Rectal smooth muscle tissue (tissue), 1 donor: ENCODE measurements around the gene CIB4.
A peak's percentile ranks its signal among the peaks of the same experiment; 100 is the strongest.

Source experiments
- H3K27ac ChIP-seq: one replicate; pipeline ENCODE4 v1.7.0; 2013; ENCODE audit warnings: low read depth, low read length, inconsistent platforms
- H3K27me3 ChIP-seq: one replicate; pipeline ENCODE4 v1.7.0; 2013; ENCODE audit warnings: low read length; ENCODE audit not compliant: control insufficient read depth, insufficient read depth
- H3K36me3 ChIP-seq: one replicate; pipeline ENCODE4 v1.7.0; 2013; ENCODE audit warnings: low read length; ENCODE audit not compliant: control insufficient read depth, insufficient read depth
- H3K4me1 ChIP-seq: one replicate; pipeline ENCODE4 v1.7.0; 2013; ENCODE audit warnings: low read length; ENCODE audit not compliant: control insufficient read depth, insufficient read depth
- H3K4me3 ChIP-seq: one replicate; pipeline ENCODE4 v1.7.0; 2013; ENCODE audit warnings: low read length
- H3K9ac ChIP-seq: one replicate; pipeline ENCODE4 v1.7.0; 2013; ENCODE audit warnings: low read length

The CIB4 gene

DNA sequence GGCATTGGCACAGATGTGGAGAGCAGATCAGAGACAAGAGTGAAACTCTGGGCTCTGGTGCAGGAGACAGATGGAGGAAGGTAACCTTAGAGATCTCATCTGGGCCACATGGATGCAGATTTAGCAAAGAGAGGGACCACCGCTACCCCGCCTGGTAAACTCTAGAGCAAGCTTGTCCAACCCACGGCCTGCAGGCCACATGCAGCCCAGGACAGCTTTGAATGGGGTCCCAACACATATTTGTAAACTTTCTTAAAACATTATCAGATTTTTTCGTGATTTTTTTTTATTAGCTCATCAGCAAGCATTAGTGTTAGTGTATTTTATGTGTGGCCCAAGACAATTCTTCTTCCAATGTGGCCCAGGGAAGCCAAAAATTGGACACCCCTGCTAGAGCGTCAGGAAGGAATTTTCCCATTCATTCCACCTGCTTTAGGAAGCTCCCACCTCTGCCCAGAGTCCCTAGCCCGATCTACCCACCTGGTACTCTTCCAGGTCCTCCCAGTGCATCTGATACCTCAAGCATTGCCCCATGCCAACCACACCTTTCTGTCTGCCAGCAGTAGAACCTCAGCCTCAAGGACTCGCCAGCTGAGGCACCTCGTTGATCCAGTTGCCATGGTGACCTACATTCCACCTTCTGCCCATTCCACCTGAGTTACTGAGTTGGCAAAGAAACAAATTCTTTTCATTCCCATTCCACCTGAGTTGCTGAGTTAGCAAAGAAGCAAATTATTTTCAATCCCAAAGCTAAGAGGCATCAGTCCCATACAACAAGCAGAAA is at the start of gene CIB4:
TSS of gene CIB4 (minus strand) at position 586 of the 784 bp plus-strand sequence. CDS start at position 534, 52 bp downstream.
- Histone ChIP-seq H3K9ac (no peak within 1 kb of the TSS), H3K27me3 (no peaks in the 10 kb centered on the region), H3K4me1 (no peaks in the 10 kb centered on the region), H3K36me3 (no peaks in the 10 kb centered on the region), H3K27ac (no peak within 1 kb of the TSS), H3K4me3 (no peak within 1 kb of the TSS)

DNA sequence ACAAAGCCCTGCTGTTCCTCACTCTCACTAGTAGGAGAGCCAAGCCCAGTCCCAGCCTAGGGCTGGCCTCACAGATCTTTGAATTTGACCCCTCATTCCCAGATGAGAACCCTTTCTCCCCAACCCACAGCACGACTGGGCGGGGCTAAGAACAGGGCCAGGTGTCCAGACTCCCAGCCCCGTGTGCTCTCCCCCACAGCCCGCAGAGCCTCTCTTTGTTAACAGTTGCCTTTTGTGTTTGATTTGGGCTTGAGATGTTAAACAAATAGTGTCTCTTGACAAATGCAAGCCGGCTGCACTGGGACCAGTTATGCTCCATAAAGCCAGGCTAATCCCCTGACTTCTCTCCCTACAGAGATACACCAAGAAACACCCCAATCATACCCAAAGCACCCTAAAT is 46.6 kb upstream of the CIB4 start:
- no peaks in the 10 kb centered on the region for H3K27me3 ChIP-seq

DNA sequence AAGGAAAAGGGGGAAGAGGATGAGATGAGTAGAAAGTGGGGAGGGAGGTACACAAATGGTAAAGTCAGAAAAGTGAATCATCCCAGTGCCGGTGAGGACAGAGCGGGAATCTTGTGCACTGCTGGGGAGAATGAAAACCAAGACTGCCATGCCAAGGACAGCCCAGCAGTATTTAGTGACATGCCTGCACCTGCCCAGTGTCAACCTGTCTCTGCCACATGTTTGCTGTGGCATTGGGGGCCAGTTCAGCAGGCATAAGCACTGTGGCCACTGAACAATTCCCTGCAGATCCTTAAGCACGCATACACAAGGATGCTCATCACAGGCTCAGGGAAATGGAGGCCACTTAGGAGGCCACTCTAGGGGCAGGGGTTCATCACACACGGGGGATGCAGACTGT is 46.2 kb upstream of the CIB4 start:
- H3K9ac ChIP-seq: no peak overlapping the region
- no peak overlapping the region for H3K4me3 ChIP-seq
- H3K27ac ChIP-seq: peak overlapping the region; percentile 44
- H3K27me3 ChIP-seq: no peaks in the 10 kb centered on the region
- H3K4me1 ChIP-seq: peaks cover 35% of the 10 kb centered on the region
- no peaks in the 10 kb centered on the region for H3K36me3 ChIP-seq

More for the DNA sequence above, 46.6 kb upstream of the CIB4 start:
- no peak overlapping the region for H3K27ac ChIP-seq
- H3K4me1 ChIP-seq: peaks cover 35% of the 10 kb centered on the region
- H3K36me3 ChIP-seq: no peaks in the 10 kb centered on the region
- H3K9ac ChIP-seq: no peak overlapping the region
- no peak overlapping the region for H3K4me3 ChIP-seq

DNA sequence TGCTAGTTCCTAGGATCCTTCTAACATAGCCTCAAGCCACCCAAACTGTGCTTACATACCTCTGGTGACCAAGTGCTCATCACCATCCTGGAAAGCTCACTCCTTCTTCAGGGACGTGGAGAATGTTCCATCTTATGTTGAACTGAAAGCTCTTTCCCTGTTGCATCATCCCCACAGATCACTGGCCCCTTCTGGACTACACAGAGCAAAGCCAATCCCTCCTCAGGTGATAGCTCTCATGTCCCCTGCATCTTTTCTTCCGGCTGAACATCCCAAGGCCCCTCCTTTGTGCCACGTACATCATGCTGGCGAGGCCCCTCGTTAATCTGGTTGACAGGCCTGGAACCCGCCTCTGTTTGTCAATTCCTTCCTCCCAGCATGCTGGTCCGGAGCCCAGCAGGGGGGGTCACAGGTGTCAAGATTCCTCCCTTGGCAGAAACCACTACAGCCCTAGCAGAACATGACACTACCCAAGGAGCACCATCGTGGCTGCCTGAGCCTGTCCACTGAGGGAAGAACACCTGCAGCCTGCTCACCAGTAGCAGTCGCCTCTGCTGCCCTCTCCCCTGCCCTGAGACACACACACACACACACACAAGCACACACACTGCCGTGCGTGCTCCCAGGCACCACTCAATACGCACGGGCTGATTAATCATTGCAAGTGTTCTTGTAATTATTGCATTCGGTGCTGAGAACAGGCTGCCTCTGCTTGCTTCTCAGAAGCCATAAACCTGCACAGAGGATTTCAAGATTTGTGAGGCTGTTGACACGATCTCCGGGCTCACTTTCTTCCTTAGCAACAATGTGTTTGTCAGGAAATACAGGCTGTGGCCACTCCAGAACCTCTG is 45.0 kb upstream of the CIB4 start:
- H3K27ac ChIP-seq: peak overlapping the region; percentile 60
- H3K36me3 ChIP-seq: no peaks in the 10 kb centered on the region
- H3K27me3 ChIP-seq: no peaks in the 10 kb centered on the region
- no peak overlapping the region for H3K4me3 ChIP-seq
- H3K4me1 ChIP-seq: peaks cover 24% of the 10 kb centered on the region
- H3K9ac ChIP-seq: no peak overlapping the region

DNA sequence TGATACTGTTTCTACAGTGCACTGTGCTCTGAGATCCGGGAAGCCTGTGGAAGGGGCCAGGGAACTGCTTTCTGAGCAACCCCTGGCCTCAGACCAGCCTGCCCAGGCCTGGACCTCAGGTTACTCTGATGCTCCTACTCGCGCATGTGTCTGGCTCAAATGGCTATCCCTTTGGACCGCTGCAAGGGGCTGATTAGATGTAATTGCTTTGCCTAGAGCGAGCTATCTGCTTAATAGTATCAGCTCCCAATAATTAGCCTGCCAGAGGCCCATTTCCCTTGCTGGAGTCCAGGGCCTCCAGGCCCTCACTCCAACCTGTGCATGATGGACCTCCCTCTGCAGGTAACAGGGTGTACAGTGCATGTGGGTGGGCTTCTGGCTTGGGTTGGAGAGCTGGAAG is 44.2 kb upstream of the CIB4 start:
- Histone ChIP-seq H3K27ac (no peak overlapping the region), H3K27me3 (no peaks in the 10 kb centered on the region), H3K4me3 (no peak overlapping the region)

DNA sequence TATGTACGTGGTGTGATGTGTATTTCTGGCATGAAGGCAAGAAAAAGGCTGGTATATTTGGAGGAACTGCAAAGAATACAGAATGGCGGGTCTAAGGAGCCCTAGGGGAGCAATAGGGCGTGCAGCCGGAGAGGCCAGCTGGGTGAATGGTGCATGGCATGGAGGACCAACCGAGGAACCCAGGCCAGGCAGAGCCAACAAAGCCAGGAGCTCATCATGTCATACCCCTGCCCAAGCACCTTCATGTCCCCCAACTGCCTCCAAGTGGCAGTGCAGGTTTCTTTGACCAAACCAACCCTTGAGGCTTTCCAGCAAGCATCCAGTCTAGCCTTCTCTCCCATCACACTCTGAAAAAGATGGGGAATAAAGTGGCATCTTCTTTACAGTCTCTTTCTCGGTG is 42.4 kb upstream of the CIB4 start:
- H3K27ac ChIP-seq: no peak overlapping the region
- peaks cover 20% of the 10 kb centered on the region for H3K4me1 ChIP-seq
- no peaks in the 10 kb centered on the region for H3K36me3 ChIP-seq
- H3K4me3 ChIP-seq: no peak overlapping the region
- no peak overlapping the region for H3K9ac ChIP-seq
- H3K27me3 ChIP-seq: no peaks in the 10 kb centered on the region

More for the DNA sequence above, 44.2 kb upstream of the CIB4 start:
- Histone ChIP-seq H3K4me1 (peaks cover 20% of the 10 kb centered on the region), H3K36me3 (no peaks in the 10 kb centered on the region), H3K9ac (no peak overlapping the region)

DNA sequence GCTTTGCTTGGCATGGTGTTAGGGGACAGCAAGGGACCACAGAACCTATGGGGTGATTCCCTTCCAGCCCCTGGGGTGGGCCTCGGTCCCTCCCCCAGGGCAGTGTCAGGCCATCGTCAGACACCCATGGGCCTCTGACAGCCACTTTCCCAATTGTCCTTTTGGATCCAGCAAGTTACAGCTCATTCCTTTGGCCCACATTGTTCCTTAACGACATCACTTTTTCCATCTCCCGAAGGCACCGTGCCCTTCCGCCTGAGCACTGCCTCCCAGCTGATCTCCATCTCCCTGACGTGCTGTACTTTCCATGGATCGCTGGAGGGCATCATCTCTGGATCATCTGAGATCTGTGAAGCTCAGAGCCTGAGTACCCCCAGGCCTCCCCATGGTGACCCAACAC is 41.0 kb upstream of the CIB4 start:
- no peaks in the 10 kb centered on the region for H3K36me3 ChIP-seq
- H3K27me3 ChIP-seq: no peaks in the 10 kb centered on the region
- no peak overlapping the region for H3K9ac ChIP-seq
- peaks cover 14% of the 10 kb centered on the region for H3K4me1 ChIP-seq
- H3K27ac ChIP-seq: no peak overlapping the region
- no peak overlapping the region for H3K4me3 ChIP-seq

DNA sequence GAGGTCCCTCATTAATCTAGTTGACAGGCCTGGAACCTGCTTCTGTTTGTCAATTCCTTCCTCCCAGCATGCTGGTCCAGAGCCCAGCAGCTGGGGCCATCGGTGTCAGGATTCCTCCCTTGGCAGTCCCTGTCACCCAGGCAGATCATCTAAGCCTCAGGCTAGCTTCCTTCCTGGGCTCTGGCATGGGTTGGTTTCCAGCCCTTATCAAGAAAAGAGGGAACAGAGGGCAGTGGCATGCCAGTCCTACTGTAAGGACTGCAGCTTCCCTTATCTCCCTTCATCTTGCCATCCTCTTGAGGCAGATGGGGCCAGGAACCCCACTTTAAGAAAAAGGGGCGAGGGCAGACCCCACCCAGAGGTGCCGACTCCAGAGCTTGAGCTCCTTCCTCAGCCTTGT is 40.5 kb upstream of the CIB4 start:
- Histone ChIP-seq H3K4me1 (peaks cover 9% of the 10 kb centered on the region), H3K9ac (no peak overlapping the region), H3K27ac (no peak overlapping the region), H3K36me3 (no peaks in the 10 kb centered on the region), H3K4me3 (no peak overlapping the region), H3K27me3 (no peaks in the 10 kb centered on the region)

DNA sequence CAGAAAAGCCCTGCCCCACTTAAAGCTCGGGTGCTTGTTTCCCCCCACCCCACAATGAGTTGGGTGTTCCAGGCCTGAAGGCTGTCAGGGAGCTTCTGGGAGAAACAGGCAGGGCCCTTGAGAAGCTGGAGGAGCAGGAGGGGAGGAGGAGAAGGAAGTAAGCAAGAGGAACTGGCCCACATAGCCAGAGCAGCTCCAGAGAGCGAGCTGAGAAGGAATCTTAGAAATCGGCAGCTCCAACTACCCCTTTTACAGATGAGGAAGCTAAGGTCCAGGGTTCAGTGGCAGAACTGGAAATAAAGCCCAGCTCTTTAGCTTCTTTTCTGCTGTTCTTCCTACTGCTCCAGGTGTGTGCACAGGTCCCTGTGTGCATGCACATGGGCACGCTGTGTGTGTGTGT is 38.7 kb upstream of the CIB4 start:
- no peaks in the 10 kb centered on the region for H3K4me1 ChIP-seq
- H3K27me3 ChIP-seq: no peaks in the 10 kb centered on the region
- no peak overlapping the region for H3K27ac ChIP-seq
- no peak overlapping the region for H3K9ac ChIP-seq
- H3K36me3 ChIP-seq: no peaks in the 10 kb centered on the region
- no peak overlapping the region for H3K4me3 ChIP-seq

DNA sequence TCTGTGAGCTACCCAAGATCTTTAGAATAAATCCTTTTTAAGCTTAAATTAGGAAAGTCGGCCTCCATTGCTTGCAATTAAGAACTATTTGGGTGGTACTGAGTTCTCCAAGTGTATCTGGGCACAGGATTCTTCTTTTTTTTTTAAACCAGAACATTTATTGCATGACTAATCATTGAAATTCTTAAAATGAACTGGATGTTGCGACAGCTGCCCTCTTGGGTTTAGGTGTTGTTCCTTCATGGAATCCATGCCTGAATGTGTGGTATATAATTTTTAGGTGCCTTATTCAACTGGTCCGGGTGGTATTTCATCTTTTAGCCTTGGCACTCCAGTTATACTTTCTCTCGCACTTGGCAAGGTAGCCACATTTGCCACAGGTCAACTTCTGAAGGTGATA is 36.9 kb upstream of the CIB4 start:
- no peaks in the 10 kb centered on the region for H3K27me3 ChIP-seq
- no peaks in the 10 kb centered on the region for H3K36me3 ChIP-seq
- no peak overlapping the region for H3K4me3 ChIP-seq
- H3K4me1 ChIP-seq: no peaks in the 10 kb centered on the region
- H3K27ac ChIP-seq: no peak overlapping the region
- no peak overlapping the region for H3K9ac ChIP-seq

DNA sequence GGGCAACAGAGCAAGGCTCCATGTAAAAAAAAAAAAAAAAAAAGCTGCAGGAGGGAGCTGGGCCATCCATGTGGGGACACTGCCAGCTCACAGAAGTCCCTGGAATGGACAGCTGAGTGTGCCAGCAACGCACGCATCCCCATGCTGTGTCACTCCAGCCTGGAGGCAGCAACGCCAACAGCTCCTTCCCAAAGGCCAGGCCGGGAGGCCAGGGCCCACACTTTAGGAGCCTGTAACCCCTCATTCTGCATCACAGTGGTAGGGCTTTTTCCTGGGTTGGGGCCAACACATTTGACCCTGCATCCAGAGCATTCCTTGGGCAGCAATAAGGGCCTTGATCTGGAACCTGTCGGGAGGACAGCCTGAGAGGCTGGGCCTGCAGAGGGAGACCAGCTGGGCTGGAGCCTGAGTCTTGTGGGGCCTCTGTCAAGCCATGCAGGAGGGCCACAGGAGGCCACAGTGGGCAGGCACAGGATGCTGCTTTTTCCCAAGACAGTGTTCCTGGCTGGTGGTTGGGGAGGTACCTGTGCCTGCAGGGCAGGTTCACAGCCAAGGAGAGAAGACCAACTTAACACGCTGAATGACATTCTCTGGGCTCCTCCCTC is 34.6 kb upstream of the CIB4 start:
- Histone ChIP-seq H3K9ac (no peak overlapping the region), H3K27me3 (no peaks in the 10 kb centered on the region), H3K27ac (no peak overlapping the region), H3K4me1 (no peaks in the 10 kb centered on the region), H3K36me3 (no peaks in the 10 kb centered on the region), H3K4me3 (no peak overlapping the region)

DNA sequence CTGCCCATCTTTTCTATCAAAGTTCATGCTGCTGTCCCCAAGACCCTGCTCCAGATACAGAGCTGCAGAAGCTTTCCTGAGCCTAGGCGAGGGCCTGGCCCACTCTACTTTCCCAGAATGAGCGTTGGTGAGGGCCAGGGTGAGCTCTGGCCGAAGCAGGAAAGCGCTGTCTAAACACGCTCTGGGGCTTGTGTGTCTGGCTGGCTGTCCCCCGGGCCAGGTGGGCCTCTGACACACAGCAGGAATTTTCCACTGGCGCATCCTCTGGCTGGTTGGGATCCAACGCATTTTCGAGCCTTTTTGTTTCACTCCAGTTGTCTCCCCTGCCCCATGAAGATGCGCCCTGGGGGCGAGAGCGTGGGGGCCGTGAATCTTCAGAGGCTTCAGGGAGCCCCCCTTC is 33.6 kb upstream of the CIB4 start:
- Histone ChIP-seq H3K9ac (no peak overlapping the region), H3K27me3 (no peaks in the 10 kb centered on the region), H3K4me1 (no peaks in the 10 kb centered on the region), H3K36me3 (no peaks in the 10 kb centered on the region), H3K27ac (no peak overlapping the region), H3K4me3 (no peak overlapping the region)
